Ishikawa (cell line): ENCODE results near the gene STAP2.

Experiments used
- CEBPB ChIP-seq: IDR thresholded peaks from 2 replicates; pipeline ENCODE4 v1.6.1; 2012
- CREB1 ChIP-seq: IDR thresholded peaks from 2 replicates; pipeline ENCODE4 v1.6.1; 2012; ENCODE audit warnings: low read depth
- EGR1 ChIP-seq: IDR thresholded peaks from 2 replicates; pipeline ENCODE4 v1.6.1; 2012
- EP300 ChIP-seq: IDR thresholded peaks from 2 replicates; pipeline ENCODE4 v1.6.1; 2012; ENCODE audit warnings: borderline replicate concordance
- FOXM1 ChIP-seq: IDR thresholded peaks from 2 replicates; pipeline ENCODE4 v1.6.1; 2012; ENCODE audit warnings: low read depth, borderline replicate concordance
- MAX ChIP-seq: IDR thresholded peaks from 2 replicates; pipeline ENCODE4 v1.6.1; 2012
- NFIC ChIP-seq: IDR thresholded peaks from 2 replicates; pipeline ENCODE4 v1.6.1; 2012
- RAD21 ChIP-seq: IDR thresholded peaks from 2 replicates; pipeline ENCODE4 v1.6.1; 2012; ENCODE audit warnings: low read depth
- REST ChIP-seq: IDR thresholded peaks from 2 replicates; pipeline ENCODE4 v1.6.1; 2012; ENCODE audit warnings: low read depth, mild to moderate bottlenecking
- TAF1 ChIP-seq: IDR thresholded peaks from 2 replicates; pipeline ENCODE4 v1.6.1; 2012; ENCODE audit warnings: low read depth, mild to moderate bottlenecking
- TCF12 ChIP-seq: IDR thresholded peaks from 2 replicates; pipeline ENCODE4 v1.6.1; 2012; ENCODE audit warnings: low read depth
- TEAD4 ChIP-seq: IDR thresholded peaks from 2 replicates; pipeline ENCODE4 v1.6.1; 2012
- USF1 ChIP-seq: IDR thresholded peaks from 2 replicates; pipeline ENCODE4 v1.6.1; 2012
- YY1 ChIP-seq: IDR thresholded peaks from 2 replicates; pipeline ENCODE4 v1.6.1; 2012; ENCODE audit warnings: low read depth
- ZBTB7A ChIP-seq: IDR thresholded peaks from 2 replicates; pipeline ENCODE4 v1.6.1; 2012; ENCODE audit warnings: low read depth

STAP2 gene

GRCh38 chr19:4350111-4350510, 11.5 kb upstream of the STAP2 start:
- TF ChIP-seq RAD21 (no peak), TAF1 (no peak), MAX (no peak), CEBPB (no peak), EP300 (no peak), CREB1 (no peak), ZBTB7A (no peak), EGR1 (no peak), YY1 (no peak), NFIC (no peak), TCF12 (no peak), TEAD4 (no peak), REST (no peak), USF1 (no peak), FOXM1 (no peak)

GRCh38 chr19:4347521-4347920, 8.9 kb upstream of the STAP2 start:
- TF ChIP-seq CEBPB = no peak
- no peak for TF ChIP-seq FOXM1
- no peak for TF ChIP-seq CREB1
- TF ChIP-seq USF1 = no peak
- TF ChIP-seq TCF12 = no peak

- no peak for TF ChIP-seq NFIC
- TF ChIP-seq FOXM1 = no peak
- no peak for TF ChIP-seq RAD21
- TF ChIP-seq EP300 = no peak
- no peak for TF ChIP-seq CEBPB
- no peak for TF ChIP-seq EGR1
- no peak for TF ChIP-seq TAF1
- TF ChIP-seq TCF12 = no peak
- no peak for TF ChIP-seq USF1
- TF ChIP-seq REST = no peak
- TF ChIP-seq YY1 = no peak
- TF ChIP-seq TEAD4 = no peak
- TF ChIP-seq CREB1 = no peak
- TF ChIP-seq MAX = no peak
- TF ChIP-seq ZBTB7A = no peak
Observed at GRCh38 chr19:4346020-4346383, 7.4 kb upstream of the STAP2 start.

- TF ChIP-seq YY1 (no peak), ZBTB7A (no peak), TCF12 (no peak), TAF1 (no peak)
Observed at GRCh38 chr19:4345342-4346019, 6.9 kb upstream of the STAP2 start.

- no peak for TF ChIP-seq CEBPB
- TF ChIP-seq EP300 = no peak
- TF ChIP-seq MAX = peak; percentile 60; the same call in 1 of the 2 replicates
- TF ChIP-seq TEAD4 = no peak
- TF ChIP-seq CREB1 = peak; percentile 63; the same call in 1 of the 2 replicates
- peak; percentile 28; the same call in 1 of the 2 replicates for TF ChIP-seq TAF1
- TF ChIP-seq USF1 = peak; percentile 60
- TF ChIP-seq TCF12 = no peak
- 0 out of 2 replicates have a peak, but pooled peaks have one; percentile 19 for TF ChIP-seq REST
- peak; percentile 53; the same call in 1 of the 2 replicates for TF ChIP-seq YY1
- TF ChIP-seq NFIC = no peak
Observed at GRCh38 chr19:4343370-4344307, 5.0 kb upstream of the STAP2 start, which contains the start of gene MPND. TSS of gene MPND (plus strand) at chr19:4343562. CDS start at chr19:4343594, 32 bp downstream.
